SK-N-SH (cell line): ENCODE measurements around the gene OTUB1. TPM values are rescaled to one million over a fixed set of nuclear protein-coding genes. Genes with fewer than 3 reads are reported as not detected.
"Not testable (repeated sequence)": the region's sequence is repeated elsewhere in the genome, so short reads cannot be mapped to it uniquely, and the experiment has no call there.

Experiments used
- CTCF ChIA-PET: fragments of 300-600, 350-600 bp; formaldehyde crosslinking; extraction: SDS; loops from one replicate; lab custom pipeline; 2021; lab: Yijun Ruan, JAX
- POLR2A ChIA-PET: fragments of 350-600 bp; sonication (Branson Sonifier 250); formaldehyde crosslinking; extraction: SDS; loops from one replicate; lab custom pipeline; 2020; ENCODE audit warnings: antibody characterized with exemption, inconsistent platforms; lab: Yijun Ruan, JAX
- DNase-seq: peaks from one replicate; pipeline ENCODE4 v3.0.0; 2012
- H2AFZ ChIP-seq: fragments of 200-600 bp; sonication (generic); 2 replicates; pipeline ENCODE4 v1.8.1; 2016; ENCODE audit warnings: antibody characterized with exemption, mild to moderate bottlenecking, low read depth
- H3F3A ChIP-seq: fragments of 200-600 bp; sonication (generic); replicated peaks from 2 replicates; pipeline ENCODE3; 2016; ENCODE audit warnings: antibody characterized with exemption, mild to moderate bottlenecking; ENCODE audit not compliant: insufficient read depth
- H3K27ac ChIP-seq, 2 experiments: fragments of 200-500 bp in 1 of 2; fragments of 200-600 bp in 1 of 2; sonication (Bioruptor generic) in 1 of 2; sonication (generic), shearing (Covaris generic) in 1 of 2; 2 replicates each; pipeline versions ENCODE4 v1.5.1 to v1.6.1; 2014 to 2016; ENCODE audit warnings: low read depth in 2 of 2, inconsistent platforms in 1 of 2, low read length in 1 of 2, mild to moderate bottlenecking in 1 of 2, mixed read lengths in 1 of 2
- H3K27me3 ChIP-seq: fragments of 200-600 bp; sonication (generic), shearing (Covaris generic); 2 replicates; pipeline ENCODE4 v1.6.1; 2016; ENCODE audit warnings: mixed run types; ENCODE audit not compliant: insufficient read depth
- H3K36me3 ChIP-seq, 2 experiments: fragments of 200-500 bp in 1 of 2; fragments of 200-600 bp in 1 of 2; sonication (Bioruptor generic) in 1 of 2; sonication (generic) in 1 of 2; replicated peaks in 1 of 2; 2 replicates each; pipeline versions ENCODE3 to v1.5.1; 2014 to 2016; ENCODE audit warnings: low read length in 1 of 2, mild to moderate bottlenecking in 1 of 2; ENCODE audit not compliant: insufficient read depth in 2 of 2, control insufficient read depth in 1 of 2
- H3K4me1 ChIP-seq, 2 experiments: fragments of 200-500 bp in 1 of 2; fragments of 200-600 bp in 1 of 2; sonication (Bioruptor generic) in 1 of 2; sonication (generic), shearing (Covaris generic) in 1 of 2; 2 replicates each; pipeline versions ENCODE4 v1.5.1 to v1.6.1; 2014 to 2016; ENCODE audit warnings: low read depth in 1 of 2, low read length in 1 of 2, mixed run types in 1 of 2; ENCODE audit not compliant: insufficient read depth in 2 of 2, control insufficient read depth in 1 of 2
- H3K4me2 ChIP-seq: fragments of 200-600 bp; sonication (generic), shearing (Covaris generic); 2 replicates; pipeline ENCODE4 v1.6.1; 2017; ENCODE audit warnings: mixed run types
- H3K4me3 ChIP-seq, 2 experiments: fragments of 200-500 bp in 1 of 2; fragments of 200-600 bp in 1 of 2; sonication (Bioruptor generic) in 1 of 2; sonication (generic), shearing (Covaris generic) in 1 of 2; 2 replicates each; pipeline versions ENCODE4 v1.5.1 to v1.8.1; 2014 to 2016; ENCODE audit warnings: low read depth in 2 of 2, inconsistent platforms in 1 of 2, low read length in 1 of 2, mild to moderate bottlenecking in 1 of 2, mixed read lengths in 1 of 2, moderate library complexity in 1 of 2
- H3K79me2 ChIP-seq: fragments of 200-600 bp; sonication (generic); 2 replicates; pipeline ENCODE4 v1.8.1; 2017; ENCODE audit warnings: mild to moderate bottlenecking; ENCODE audit not compliant: insufficient read depth
- H3K9ac ChIP-seq: fragments of 200-600 bp; sonication (generic); 2 replicates; pipeline ENCODE4 v1.6.1; 2017; ENCODE audit warnings: mixed run types
- H3K9me2 ChIP-seq: fragments of 200-600 bp; sonication (generic); 2 replicates; pipeline ENCODE4 v1.6.1; 2017; ENCODE audit warnings: mixed run types
- H3K9me3 ChIP-seq: fragments of 200-600 bp; sonication (generic); 2 replicates; pipeline ENCODE4 v1.6.1; 2017; ENCODE audit warnings: mixed run types, mild to moderate bottlenecking, moderate library complexity
- H4K20me1 ChIP-seq: fragments of 200-600 bp; sonication (generic); 2 replicates; pipeline ENCODE4 v1.6.1; 2017; ENCODE audit warnings: mild to moderate bottlenecking, mixed run types; ENCODE audit not compliant: insufficient read depth
- CTCF ChIP-seq: fragments of 200-600 bp; sonication (generic); IDR thresholded peaks from 2 replicates; pipeline ENCODE4 v1.6.1; 2017; ENCODE audit warnings: antibody characterized with exemption, mild to moderate bottlenecking, moderate library complexity
- EP300 ChIP-seq, 2 experiments: IDR thresholded peaks; 2 replicates each; pipeline versions ENCODE4 v1.4.0 to v1.6.1; 2012; ENCODE audit warnings: borderline replicate concordance in 1 of 2, low read depth in 1 of 2, low read length in 1 of 2
- FOSL2 ChIP-seq: IDR thresholded peaks from 2 replicates; pipeline ENCODE4 v1.4.0; 2012; ENCODE audit warnings: low read depth, mild to moderate bottlenecking, moderate library complexity, borderline replicate concordance
- NFIC ChIP-seq: IDR thresholded peaks from 2 replicates; pipeline ENCODE4 v1.4.0; 2012; ENCODE audit warnings: borderline replicate concordance
- REST ChIP-seq: IDR thresholded peaks from 2 replicates; pipeline ENCODE4 v1.6.1; 2012; ENCODE audit warnings: mild to moderate bottlenecking, low read depth, low read length, moderate library complexity
- SMC3 ChIP-seq: IDR thresholded peaks from 2 replicates; pipeline ENCODE4 v1.6.1; 2012; ENCODE audit warnings: low read depth, low read length, improper control_type of control experiment
- TEAD4 ChIP-seq: IDR thresholded peaks from 2 replicates; pipeline ENCODE4 v1.4.0; 2012; ENCODE audit warnings: mild to moderate bottlenecking, borderline replicate concordance; ENCODE audit not compliant: insufficient read depth
- USF1 ChIP-seq: IDR thresholded peaks from 2 replicates; pipeline ENCODE4 v1.4.0; 2012; ENCODE audit warnings: low read depth, borderline replicate concordance
- USF2 ChIP-seq: fragments of 150-350 bp; IDR thresholded peaks from 2 replicates; pipeline ENCODE4 v1.6.1; 2017; ENCODE audit warnings: antibody characterized with exemption, low read length, low read depth, borderline replicate concordance
- ZBTB33 ChIP-seq: IDR thresholded peaks from 2 replicates; pipeline ENCODE4 v1.4.0; 2012; ENCODE audit warnings: low read depth, borderline replicate concordance
- WGBS: methylation state at CpG from one replicate; pipeline ENCODE4 v1.1.6; 2017; ENCODE audit warnings: low lambda C conversion rate; 5-methylcytosine and 5-hydroxymethylcytosine counted together
- polyA plus RNA-seq, 3 experiments: library from polyadenylated mRNA; depleted of rRNA; stranded (reverse); fragments of >200 nt; gene quantifications; 2 replicates each; pipeline ENCODE4 v1.2.3, GENCODE V29; 2012

OTUB1 gene
- polyA plus RNA-seq, 1 of the 3 experiments (the other 2 are of a cell fraction), result 183 TPM

- TF ChIP-seq USF1 (no peak), CTCF (no peak)
Measured at GRCh38 chr11:63969461-63969860, 16.8 kb upstream of the OTUB1 start (continued).

- Histone ChIP-seq H2AFZ (no peak overlapping the region), H3K36me3 (no peaks in the 10 kb centered on the region), H3K27ac (no peak overlapping the region), H3K79me2 (peaks cover 14% of the 10 kb centered on the region), H3K4me2 (no peak overlapping the region), H3K27me3 (no peaks in the 10 kb centered on the region), H3K9me3 (no peaks in the 10 kb centered on the region), H3F3A (no peaks in the 10 kb centered on the region)
- ChIA-PET CTCF (interaction anchor here (0.8 to 3.1 kb wide), 4 partner anchors 13 to 203 kb away, joined by 3 to 9 read pairs (median 4); partner anchors contain the start of gene ZFTA), POLR2A (no interaction called here)
- WGBS, result 81% methylated on average over 5 of the region's 5 CpGs
- TF ChIP-seq USF2 (no peak), SMC3 (no peak), FOSL2 (no peak), EP300 (IDR thresholded peaks at IDR 0.05; ENCODE audit: borderline replicate concordance in 1 of 2, low read depth in 1 of 2, low read length in 1 of 2) (no peak), REST (no peak), ZBTB33 (no peak), TEAD4 (no peak), NFIC (no peak)
- TF ChIP-seq, all 33 proteins: peak for 0
- DNase-seq, result no peak
- Histone ChIP-seq H3K9me2 (no peaks in the 10 kb centered on the region), H3K9ac (no peak overlapping the region), H4K20me1 (peaks cover 6% of the 10 kb centered on the region), H3K4me3 (no peak overlapping the region), H3K4me1 (peaks cover 3 to 5% of the 10 kb centered on the region in 2 experiments; a peak in 2 of 4 replicates)
Measured at GRCh38 chr11:63970902-63971301, 15.3 kb upstream of the OTUB1 start.

GRCh38 chr11:63973912-63974258 is 12.4 kb upstream of the OTUB1 start:
- Histone ChIP-seq H3K4me1 (peaks cover 11 to 15% of the 10 kb centered on the region in 2 experiments; a peak in 2 of 4 replicates), H3K79me2 (peaks cover 44% of the 10 kb centered on the region), H2AFZ (peak overlapping the region; percentile 30; the same call in 1 of the 2 replicates), H4K20me1 (peaks cover 12% of the 10 kb centered on the region)
- ChIA-PET CTCF (interaction anchor here (0.7 to 1.9 kb wide), 7 partner anchors 11 to 277 kb away, joined by 3 to 6 read pairs (median 4); partner anchors contain the start of genes PLCB3 and ZFTA), POLR2A (interaction anchor here (0.7 to 1.3 kb wide), 4 partner anchors 27 to 67 kb away, joined by 3 to 4 read pairs (median 4); no protein-coding TSS in a partner anchor)
- H3K4me2 ChIP-seq, H3F3A ChIP-seq, H3K9me2 ChIP-seq, H3K27ac ChIP-seq, H3K9me3 ChIP-seq, H3K9ac ChIP-seq, H3K27me3 ChIP-seq, H3K36me3 ChIP-seq, H3K4me3 ChIP-seq, DNase-seq: not testable (repeated sequence)
- WGBS, result 62% methylated on average over 18 of the region's 18 CpGs
